ENCODE measurements around the gene DBH.
"Not testable (repeated sequence)": the region's sequence is repeated elsewhere in the genome, so short reads cannot be mapped to it uniquely, and the experiment has no call there.

Gene DBH

GRCh38 chr9:133657120-133657661, 21.0 kb downstream of the DBH start:
- in situ Hi-C loops (cut with MboI; ENCODE audit: low pct_unique_long_range_greater_than_20kb, low sequenced_read_pairs), result no loop called here
- DNase-seq, result no peak

GRCh38 chr9:133658442-133659431, 22.6 kb downstream of the DBH start:
- DNase-seq, result no peak
- in situ Hi-C loops (cut with MboI; ENCODE audit: low pct_unique_long_range_greater_than_20kb, low sequenced_read_pairs), result no loop called here

- in situ Hi-C loops (cut with MboI; ENCODE audit: low pct_unique_long_range_greater_than_20kb, low sequenced_read_pairs), result no loop called here
- no peak for DNase-seq
Observed at GRCh38 chr9:133659516-133659915, 23.4 kb downstream of the DBH start.

- in situ Hi-C loops (cut with MboI; ENCODE audit: low pct_unique_long_range_greater_than_20kb, low sequenced_read_pairs), result no loop called here
- DNase-seq, result no peak
Observed at GRCh38 chr9:133661846-133662540, 25.8 kb downstream of the DBH start.

- in situ Hi-C loops (cut with MboI; ENCODE audit: low pct_unique_long_range_greater_than_20kb, low sequenced_read_pairs), result no loop called here
- no peak for DNase-seq
Observed at GRCh38 chr9:133664173-133665050, 28.2 kb downstream of the DBH start.

GRCh38 chr9:133665096-133665495, 28.9 kb downstream of the DBH start:
- DNase-seq, result no peak
- in situ Hi-C loops (cut with MboI; ENCODE audit: low pct_unique_long_range_greater_than_20kb, low sequenced_read_pairs), result no loop called here

GRCh38 chr9:133665535-133665934, 29.4 kb downstream of the DBH start:
- in situ Hi-C loops (cut with MboI; ENCODE audit: low pct_unique_long_range_greater_than_20kb, low sequenced_read_pairs), result no loop called here
- no peak for DNase-seq

- in situ Hi-C loops (cut with MboI; ENCODE audit: low pct_unique_long_range_greater_than_20kb, low sequenced_read_pairs), result no loop called here
Observed at GRCh38 chr9:133666387-133666786, 30.2 kb downstream of the DBH start.

GRCh38 chr9:133666845-133667244, 30.7 kb downstream of the DBH start:
- in situ Hi-C loops (cut with MboI; ENCODE audit: low pct_unique_long_range_greater_than_20kb, low sequenced_read_pairs), result no loop called here
- DNase-seq, result no peak

More at GRCh38 chr9:133666387-133666786, 30.2 kb downstream of the DBH start:
- no peak for DNase-seq

- DNase-seq, result no peak
- in situ Hi-C loops (cut with MboI; ENCODE audit: low pct_unique_long_range_greater_than_20kb, low sequenced_read_pairs), result no loop called here
Observed at GRCh38 chr9:133667759-133668450, 31.7 kb downstream of the DBH start.

GRCh38 chr9:133669182-133669801, 33.1 kb downstream of the DBH start:
- in situ Hi-C loops (cut with MboI; ENCODE audit: low pct_unique_long_range_greater_than_20kb, low sequenced_read_pairs), result no loop called here
- DNase-seq, result no peak

GRCh38 chr9:133670466-133670865, 34.3 kb downstream of the DBH start:
- in situ Hi-C loops (cut with MboI; ENCODE audit: low pct_unique_long_range_greater_than_20kb, low sequenced_read_pairs), result no loop called here
- DNase-seq, result no peak

GRCh38 chr9:133671371-133671770, 35.2 kb downstream of the DBH start:
- DNase-seq, result no peak
- in situ Hi-C loops (cut with MboI; ENCODE audit: low pct_unique_long_range_greater_than_20kb, low sequenced_read_pairs), result no loop called here

GRCh38 chr9:133672503-133673257, 36.5 kb downstream of the DBH start:
- in situ Hi-C loops (cut with MboI; ENCODE audit: low pct_unique_long_range_greater_than_20kb, low sequenced_read_pairs), result no loop called here
- DNase-seq, result no peak

- in situ Hi-C loops (cut with MboI; ENCODE audit: low pct_unique_long_range_greater_than_20kb, low sequenced_read_pairs), result no loop called here
- no peak for DNase-seq
Observed at GRCh38 chr9:133673258-133673655, 37.1 kb downstream of the DBH start.

GRCh38 chr9:133674091-133674490, 37.9 kb downstream of the DBH start:
- in situ Hi-C loops (cut with MboI; ENCODE audit: low pct_unique_long_range_greater_than_20kb, low sequenced_read_pairs), result no loop called here
- no peak for DNase-seq

GRCh38 chr9:133675796-133676195, 39.6 kb downstream of the DBH start:
- in situ Hi-C loops (cut with MboI; ENCODE audit: low pct_unique_long_range_greater_than_20kb, low sequenced_read_pairs), result not testable (repeated sequence)

More at GRCh38 chr9:133675796-133676195, 39.6 kb downstream of the DBH start:
- DNase-seq, result not testable (repeated sequence)

All from KBM-7 (cell line).